Activated CD8-positive, alpha-beta T cell treated with anti-CD3 and anti-CD28 coated beads for 36 hours (primary cell): Measurements from ENCODE around the gene S100A7. TPM values are rescaled to one million over a fixed set of nuclear protein-coding genes. Genes with fewer than 3 reads are reported as not detected.
A peak's percentile ranks its signal among the peaks of the same experiment; 100 is the strongest.
"Not testable (repeated sequence)": the region's sequence is repeated elsewhere in the genome, so short reads cannot be mapped to it uniquely, and the experiment has no call there.

Experiments
- ATAC-seq: fragments of 200-7000 bp; cut with Tn5 transposase; one replicate; pipeline ENCODE4 v1.10.0; 2021; ENCODE audit warnings: mild to moderate bottlenecking, moderate library complexity
- CTCF ChIA-PET: fragments of 350-600 bp; sonication (Branson Sonifier 250); formaldehyde crosslinking; loops from one replicate; lab custom pipeline; 2021; ENCODE audit warnings: antibody characterized with exemption; lab: Charles Lee
- POLR2A ChIA-PET: fragments of 350-600 bp; sonication (Branson Sonifier 250); formaldehyde crosslinking; loops from one replicate; lab custom pipeline; 2021; ENCODE audit warnings: antibody characterized with exemption; lab: Charles Lee
- DNase-seq: peaks from one replicate; pipeline ENCODE4 v3.0.0-alpha.2; 2020
- H3K27ac Mint-ChIP-seq: one replicate; pipeline ENCODE4 v1.8.0; 2021; ENCODE audit warnings: mild to moderate bottlenecking, mixed read lengths
- H3K27me3 Mint-ChIP-seq: one replicate; pipeline ENCODE4 v1.8.0; 2021; ENCODE audit warnings: mixed read lengths
- H3K36me3 Mint-ChIP-seq: one replicate; pipeline ENCODE4 v1.8.0; 2021; ENCODE audit warnings: low read depth, mixed read lengths
- H3K4me1 Mint-ChIP-seq: one replicate; pipeline ENCODE4 v1.8.0; 2021; ENCODE audit warnings: low read depth, mixed read lengths
- H3K4me3 Mint-ChIP-seq: one replicate; pipeline ENCODE4 v1.8.0; 2021; ENCODE audit warnings: mild to moderate bottlenecking, moderate library complexity, mixed read lengths
- H3K9me3 Mint-ChIP-seq: one replicate; pipeline ENCODE4 v1.8.0; 2021; ENCODE audit warnings: mixed read lengths
- CTCF ChIP-seq: fragments of 200-600 bp; IDR thresholded peaks from one replicate; pipeline ENCODE4 v1.8.0; 2022; ENCODE audit warnings: antibody characterized with exemption, mild to moderate bottlenecking
- intact Hi-C: fragments of 100-400 bp; cut with micrococcal nuclease; formaldehyde crosslinking; loops from one replicate; pipeline ENCODE4 v1.10.0; 2022
- total RNA-seq, 2 experiments: library from RNA; stranded (reverse); gene quantifications; one replicate each; pipeline ENCODE4 v1.2.3, GENCODE V29; 2021

Gene S100A7
- total RNA-seq, 2 experiments from 2014 or later, result not detected

DNA sequence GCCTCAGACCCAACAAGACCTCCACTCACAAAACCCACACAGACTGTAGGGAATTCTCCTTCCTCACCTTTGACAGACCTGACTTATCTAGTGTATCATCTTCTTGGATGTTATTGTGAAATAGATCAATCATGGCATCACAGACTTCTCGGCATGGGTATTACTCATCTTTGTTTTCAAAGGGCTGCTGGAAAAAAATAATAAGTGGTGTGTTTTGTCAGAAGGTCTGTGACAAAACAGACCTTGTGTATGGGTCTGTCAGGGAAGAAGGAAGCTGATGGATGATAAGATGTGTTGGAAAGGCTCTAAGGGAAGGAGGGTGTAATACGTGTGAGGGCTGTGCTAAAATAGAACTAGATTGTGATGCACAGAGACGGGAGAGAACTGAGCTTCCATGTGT, 13.9 kb upstream of the S100A7 start:
- TF ChIP-seq CTCF, result no peak
- intact Hi-C loops, result no loop called here
- ChIA-PET CTCF (interaction anchor here (1.1 kb wide), 1 partner anchor 70 kb away, joined by 3 read pairs; no protein-coding TSS in a partner anchor), POLR2A (no interaction called here)
- DNase-seq (no peak), ATAC-seq (no peak)
- Mint-ChIP-seq H3K27ac (no peak overlapping the region), H3K27me3 (peaks cover 5% of the 10 kb centered on the region), H3K4me1 (no peaks in the 10 kb centered on the region), H3K9me3 (peaks cover 19% of the 10 kb centered on the region), H3K36me3 (peaks cover 4% of the 10 kb centered on the region), H3K4me3 (no peak overlapping the region)

DNA sequence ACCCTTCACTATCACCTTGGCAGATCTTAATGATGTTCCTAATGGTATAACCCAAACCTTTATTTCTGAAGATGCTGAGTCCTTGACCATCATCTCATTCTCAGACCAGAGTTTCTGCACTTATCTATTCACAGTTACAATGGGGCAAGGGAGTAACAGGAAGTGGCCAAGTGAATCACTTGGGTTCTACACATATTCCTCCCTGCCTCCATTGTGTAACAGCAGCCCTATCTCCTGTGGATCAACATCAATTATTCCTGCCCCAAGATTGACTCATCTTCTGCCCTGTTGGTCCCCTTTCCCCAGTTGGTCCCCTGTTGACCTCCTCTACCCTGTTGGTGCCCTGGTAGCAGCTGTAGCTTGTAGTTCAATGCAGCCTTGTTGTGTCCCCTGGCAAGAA, 10.3 kb upstream of the S100A7 start:
- no peak for DNase-seq
- no peak for TF ChIP-seq CTCF
- Mint-ChIP-seq H3K27me3 (peaks cover 10% of the 10 kb centered on the region), H3K4me3 (no peak overlapping the region), H3K9me3 (peaks cover 19% of the 10 kb centered on the region), H3K27ac (no peak overlapping the region), H3K4me1 (no peaks in the 10 kb centered on the region), H3K36me3 (peaks cover 4% of the 10 kb centered on the region)
- ChIA-PET CTCF (interaction anchor here (1.1 to 1.8 kb wide), 2 partner anchors 24 to 158 kb away, joined by 3 to 7 read pairs; no protein-coding TSS in a partner anchor), POLR2A (no interaction called here)
- ATAC-seq, result no peak
- intact Hi-C loops, result no loop called here

DNA sequence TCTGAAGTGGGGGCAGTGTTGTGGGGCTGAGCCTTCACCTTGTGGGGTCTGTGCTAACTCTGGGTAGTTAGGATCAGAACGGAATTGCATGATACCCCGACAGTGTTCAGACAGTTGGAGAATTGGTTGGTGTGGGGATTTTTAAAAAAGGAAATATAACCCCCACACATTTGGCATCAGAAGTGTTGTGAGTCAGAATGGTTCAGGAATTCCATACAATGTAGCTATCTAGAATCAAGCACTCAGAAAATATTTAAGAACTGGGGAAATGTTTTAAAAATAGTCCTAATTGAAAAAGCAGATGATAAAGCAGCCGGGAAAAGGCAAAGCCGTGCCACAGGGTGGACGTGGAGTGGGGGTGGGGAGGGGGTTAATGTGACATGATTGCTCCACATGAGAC, 6.5 kb upstream of the S100A7 start:
- H3K4me3 Mint-ChIP-seq, result no peak overlapping the region
- no peak for DNase-seq
- TF ChIP-seq CTCF, result no peak
- ChIA-PET CTCF (interaction anchor here (1.1 to 6.1 kb wide), 9 partner anchors 9 to 115 kb away, joined by 3 to 43 read pairs (median 5); no protein-coding TSS in a partner anchor), POLR2A (no interaction called here)
- intact Hi-C loops, result no loop called here
- H3K4me1 Mint-ChIP-seq, result no peaks in the 10 kb centered on the region
- no peaks in the 10 kb centered on the region for H3K36me3 Mint-ChIP-seq
- peaks cover 14% of the 10 kb centered on the region for H3K27me3 Mint-ChIP-seq
- no peak overlapping the region for H3K27ac Mint-ChIP-seq
- ATAC-seq, result no peak
- H3K9me3 Mint-ChIP-seq, result peaks cover 7% of the 10 kb centered on the region

DNA sequence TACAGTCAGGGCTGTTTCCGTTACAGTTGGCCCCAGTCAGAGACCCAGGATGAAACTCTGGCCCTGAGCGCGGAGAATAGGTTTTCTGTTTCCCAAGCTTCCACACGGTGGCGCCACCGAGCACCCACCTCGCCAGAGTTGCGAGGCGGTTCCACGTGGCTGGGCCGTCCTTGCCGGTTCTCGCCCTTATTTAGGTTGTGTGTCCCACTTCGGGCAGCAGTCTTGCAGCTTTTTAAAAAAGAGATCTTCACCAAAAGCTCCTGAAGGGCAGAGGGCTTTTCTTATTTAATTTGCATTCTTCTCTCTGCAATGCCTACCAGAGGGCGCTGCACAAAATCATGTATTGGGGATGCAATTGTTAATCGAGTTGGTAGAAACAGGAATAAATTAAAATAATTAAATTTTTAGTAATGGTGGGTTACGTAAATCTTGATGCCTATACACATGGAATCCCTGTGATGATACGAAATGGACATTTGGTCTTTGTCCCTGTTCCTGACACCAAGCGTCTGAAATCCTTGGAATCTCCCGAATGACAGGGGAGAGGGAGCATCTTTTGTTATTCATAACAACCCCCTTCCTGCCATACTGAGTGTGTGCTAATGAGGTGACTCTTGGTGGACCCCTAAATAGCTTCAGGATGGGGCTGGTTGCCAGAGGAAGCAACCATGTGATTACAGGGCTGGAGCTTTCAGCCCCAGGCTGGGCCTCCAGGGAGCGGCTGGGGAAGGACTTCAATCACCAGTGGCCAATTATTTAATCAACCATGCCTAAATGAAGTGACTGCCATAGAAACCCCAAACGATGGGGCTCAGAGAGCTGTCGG, 5.6 kb upstream of the S100A7 start:
- peak; percentile 73 for DNase-seq
- intact Hi-C loops, result no loop called here
- peaks cover 16% of the 10 kb centered on the region for H3K27me3 Mint-ChIP-seq
- POLR2A ChIA-PET, result interaction anchor here (0.8 kb wide), 1 partner anchor 28 kb away, joined by 3 read pairs; no protein-coding TSS in a partner anchor
- peak; percentile 78 for ATAC-seq
- no peaks in the 10 kb centered on the region for H3K4me1 Mint-ChIP-seq
- TF ChIP-seq CTCF, result peak; percentile 87
- CTCF ChIA-PET, result interaction anchor here (0.7 to 6.1 kb wide), 23 partner anchors 10 to 152 kb away, joined by 3 to 43 read pairs (median 4); partner anchors contain the start of gene S100A12
- no peak overlapping the region for H3K4me3 Mint-ChIP-seq
- no peaks in the 10 kb centered on the region for H3K36me3 Mint-ChIP-seq
- H3K9me3 Mint-ChIP-seq, result peaks cover 5% of the 10 kb centered on the region
- no peak overlapping the region for H3K27ac Mint-ChIP-seq

- H3K27me3 Mint-ChIP-seq, result peaks cover 14% of the 10 kb centered on the region
- H3K36me3 Mint-ChIP-seq, H3K4me1 Mint-ChIP-seq, intact Hi-C loops, ATAC-seq, DNase-seq, H3K27ac Mint-ChIP-seq, H3K4me3 Mint-ChIP-seq, POLR2A ChIA-PET, H3K9me3 Mint-ChIP-seq, CTCF ChIA-PET: not testable (repeated sequence)
These were observed 2.3 kb upstream of the S100A7 start for GRCh38 chr1:153462741-153463140.
